ENCODE results near the gene C12orf75.

C12orf75 gene

GRCh38 chr12:105393587-105393986, 63.1 kb downstream of the C12orf75 start:
- CTCF ChIA-PET = no interaction called here
- POLR2A ChIA-PET = no interaction called here
- no peak for TF ChIP-seq CTBP1 (IDR thresholded peaks at IDR 0.05; ENCODE audit: borderline replicate concordance)
- no peak for TF ChIP-seq L3MBTL2 (conservative IDR thresholded peaks at IDR 0.05)
- TF ChIP-seq LEF1 (IDR thresholded peaks at IDR 0.05; ENCODE audit: borderline replicate concordance) = no peak
- TF ChIP-seq SP1 (IDR thresholded peaks at IDR 0.05) = no peak
- DNase-seq (ENCODE audit: extremely low spot score) = no peak

- CTCF ChIA-PET = no interaction called here
- no peak for DNase-seq (ENCODE audit: extremely low spot score)
- TF ChIP-seq NFRKB (IDR thresholded peaks at IDR 0.05) (no peak), FOXM1 (IDR thresholded peaks at IDR 0.05; ENCODE audit: borderline replicate concordance) (no peak), HDGF (IDR thresholded peaks at IDR 0.05; ENCODE audit: borderline replicate concordance) (no peak), BHLHE40 (IDR thresholded peaks at IDR 0.05; ENCODE audit: borderline replicate concordance) (no peak), ZNF384 (IDR thresholded peaks at IDR 0.05) (no peak), LEF1 (IDR thresholded peaks at IDR 0.05; ENCODE audit: borderline replicate concordance) (no peak)
- POLR2A ChIA-PET = no interaction called here
Measured at GRCh38 chr12:105396024-105396423, 65.5 kb downstream of the C12orf75 start.

- CTCF ChIA-PET = interaction anchor here (0.6 kb wide), 1 partner anchor 11 kb away, joined by 3 read pairs; no protein-coding TSS in a partner anchor
- no peak for DNase-seq (ENCODE audit: extremely low spot score)
- no peak for TF ChIP-seq ARNT (IDR thresholded peaks at IDR 0.05)
- no peak for TF ChIP-seq FOXK2 (IDR thresholded peaks at IDR 0.05)
- no peak for TF ChIP-seq ZNF384 (IDR thresholded peaks at IDR 0.05)
- TF ChIP-seq SP1 (IDR thresholded peaks at IDR 0.05) = no peak
- no peak for TF ChIP-seq PKNOX1 (IDR thresholded peaks at IDR 0.05)
- no peak for TF ChIP-seq SUZ12 (IDR thresholded peaks at IDR 0.05)
- no peak for TF ChIP-seq ELF4 (IDR thresholded peaks at IDR 0.05)
- no peak for TF ChIP-seq FOXA1 (IDR thresholded peaks at IDR 0.05)
- TF ChIP-seq TARDBP (IDR thresholded peaks at IDR 0.05) = no peak
- no peak for TF ChIP-seq LEF1 (IDR thresholded peaks at IDR 0.05; ENCODE audit: borderline replicate concordance)
- TF ChIP-seq L3MBTL2 (conservative IDR thresholded peaks at IDR 0.05) = no peak
- POLR2A ChIA-PET = no interaction called here
Measured at GRCh38 chr12:105396983-105397382, 66.5 kb downstream of the C12orf75 start.

GRCh38 chr12:105398930-105399329, 68.4 kb downstream of the C12orf75 start:
- ChIA-PET CTCF (no interaction called here), POLR2A (no interaction called here)
- no peak for TF ChIP-seq ARNT (IDR thresholded peaks at IDR 0.05)
- no peak for TF ChIP-seq L3MBTL2 (conservative IDR thresholded peaks at IDR 0.05)
- no peak for TF ChIP-seq HDGF (IDR thresholded peaks at IDR 0.05; ENCODE audit: borderline replicate concordance)
- no peak for TF ChIP-seq SUZ12 (IDR thresholded peaks at IDR 0.05)
- no peak for DNase-seq (ENCODE audit: extremely low spot score)

GRCh38 chr12:105399428-105400081, 69.1 kb downstream of the C12orf75 start:
- no peak for DNase-seq (ENCODE audit: extremely low spot score)
- TF ChIP-seq L3MBTL2 (conservative IDR thresholded peaks at IDR 0.05) (no peak), SUZ12 (IDR thresholded peaks at IDR 0.05) (no peak), ELF4 (IDR thresholded peaks at IDR 0.05) (no peak), FOXK2 (IDR thresholded peaks at IDR 0.05) (no peak), ZNF384 (IDR thresholded peaks at IDR 0.05) (no peak), SP1 (IDR thresholded peaks at IDR 0.05) (no peak), FOXA1 (IDR thresholded peaks at IDR 0.05) (no peak), FOXM1 (IDR thresholded peaks at IDR 0.05; ENCODE audit: borderline replicate concordance) (no peak), NFRKB (IDR thresholded peaks at IDR 0.05) (no peak)
- CTCF ChIA-PET = interaction anchor here (0.6 kb wide), 1 partner anchor 68 kb away, joined by 3 read pairs; no protein-coding TSS in a partner anchor
- POLR2A ChIA-PET = interaction anchor here (1.7 kb wide), 1 partner anchor 163 kb away, joined by 3 read pairs; the partner anchor contains the start of gene APPL2

GRCh38 chr12:105400227-105400626, 69.7 kb downstream of the C12orf75 start:
- ChIA-PET POLR2A (interaction anchor here (1.7 kb wide), 1 partner anchor 164 kb away, joined by 3 read pairs; the partner anchor contains the start of gene APPL2), CTCF (interaction anchor here (0.6 kb wide), 1 partner anchor 69 kb away, joined by 3 read pairs; no protein-coding TSS in a partner anchor)
- DNase-seq (ENCODE audit: extremely low spot score) = no peak
- TF ChIP-seq NFRKB (IDR thresholded peaks at IDR 0.05) = no peak
- peak; percentile 11; the same call in 1 of the 2 replicates for TF ChIP-seq ELF4 (IDR thresholded peaks at IDR 0.05)

- CTCF ChIA-PET = interaction anchor here (0.6 kb wide), 1 partner anchor 109 kb away, joined by 3 read pairs; no protein-coding TSS in a partner anchor
Measured at GRCh38 chr12:105401198-105401597, 70.7 kb downstream of the C12orf75 start.

More at GRCh38 chr12:105401198-105401597, 70.7 kb downstream of the C12orf75 start:
- POLR2A ChIA-PET = interaction anchor here (1.1 to 1.7 kb wide), 2 partner anchors 9 to 165 kb away, joined by 3 read pairs; partner anchors contain the start of gene APPL2
- no peak for DNase-seq (ENCODE audit: extremely low spot score)
- TF ChIP-seq BHLHE40 (IDR thresholded peaks at IDR 0.05; ENCODE audit: borderline replicate concordance) (no peak), FOXM1 (IDR thresholded peaks at IDR 0.05; ENCODE audit: borderline replicate concordance) (no peak), TARDBP (IDR thresholded peaks at IDR 0.05) (no peak), PKNOX1 (IDR thresholded peaks at IDR 0.05) (no peak), LEF1 (IDR thresholded peaks at IDR 0.05; ENCODE audit: borderline replicate concordance) (no peak), ZNF384 (IDR thresholded peaks at IDR 0.05) (no peak), L3MBTL2 (conservative IDR thresholded peaks at IDR 0.05) (no peak), HDGF (IDR thresholded peaks at IDR 0.05; ENCODE audit: borderline replicate concordance) (no peak), NFRKB (IDR thresholded peaks at IDR 0.05) (no peak), FOXK2 (IDR thresholded peaks at IDR 0.05) (no peak), ELF4 (IDR thresholded peaks at IDR 0.05) (no peak), FOXA1 (IDR thresholded peaks at IDR 0.05) (no peak), SP1 (IDR thresholded peaks at IDR 0.05) (no peak), SUZ12 (IDR thresholded peaks at IDR 0.05) (no peak), CTBP1 (IDR thresholded peaks at IDR 0.05; ENCODE audit: borderline replicate concordance) (no peak), ARNT (IDR thresholded peaks at IDR 0.05) (no peak)

All from HEK293T (cell line).